HepG2 (cell line): ENCODE measurements around the gene FAM229A. TPM values are rescaled to one million over a fixed set of nuclear protein-coding genes. Genes with fewer than 3 reads are reported as not detected.
A peak's percentile ranks its signal among the peaks of the same experiment; 100 is the strongest.

Experiments
- ARNT2 ChIP-seq: sonication (generic); formaldehyde crosslinking; IDR thresholded peaks from 2 replicates; pipeline ENCODE4 v1.8.0; 2022; ENCODE audit warnings: mild to moderate bottlenecking, low read depth, missing genetic modification reagents, moderate library complexity
- CENPX ChIP-seq: sonication (generic); formaldehyde crosslinking; IDR thresholded peaks from 2 replicates; pipeline ENCODE4 v1.9.0; 2021; ENCODE audit warnings: mild to moderate bottlenecking, missing genetic modification reagents, moderate library complexity
- FOXP1 ChIP-seq, 2 experiments: fragments of 450-650 bp in 1 of 2; IDR thresholded peaks; 2 replicates each; pipeline ENCODE4 v1.6.1; 2017 to 2018; ENCODE audit warnings: antibody characterized with exemption in 1 of 2
- HMGXB3 ChIP-seq: sonication (generic); formaldehyde crosslinking; IDR thresholded peaks from 2 replicates; pipeline ENCODE4 v1.4.0; 2020; ENCODE audit warnings: missing genetic modification reagents, borderline replicate concordance
- HOXA3 ChIP-seq: sonication (generic); formaldehyde crosslinking; IDR thresholded peaks from 2 replicates; pipeline ENCODE4 v1.5.0; 2020; ENCODE audit warnings: missing genetic modification reagents
- HOXA7 ChIP-seq: sonication (generic); formaldehyde crosslinking; IDR thresholded peaks from 2 replicates; pipeline ENCODE4 v1.8.1; 2022; ENCODE audit warnings: mild to moderate bottlenecking, missing genetic modification reagents, moderate library complexity
- IRF2 ChIP-seq: IDR thresholded peaks from 2 replicates; pipeline ENCODE4 v1.6.1; 2018; ENCODE audit warnings: missing genetic modification reagents, missing compliant biosample characterization
- PHF5A ChIP-seq: IDR thresholded peaks from one replicate; pipeline ENCODE4 v1.6.1; 2018; ENCODE audit warnings: low read depth, missing genetic modification reagents; ENCODE audit not compliant: unreplicated experiment
- RXRB ChIP-seq: IDR thresholded peaks from 2 replicates; pipeline ENCODE4 v1.6.1; 2016; ENCODE audit warnings: borderline replicate concordance, missing genetic modification reagents, missing compliant biosample characterization
- U2AF2 ChIP-seq: fragments of 200-400 bp; formaldehyde crosslinking; IDR thresholded peaks from 2 replicates; pipeline ENCODE4 v1.6.1; 2017; ENCODE audit warnings: low read depth, mild to moderate bottlenecking, low read length
- ZMYM3 ChIP-seq: sonication (generic); formaldehyde crosslinking; IDR thresholded peaks from 2 replicates; pipeline ENCODE4 v1.5.1; 2020; ENCODE audit warnings: mild to moderate bottlenecking, missing genetic modification reagents
- ZNF687 ChIP-seq: sonication (generic); formaldehyde crosslinking; IDR thresholded peaks from 2 replicates; pipeline ENCODE4 v1.5.1; 2020; ENCODE audit warnings: mild to moderate bottlenecking, missing genetic modification reagents, moderate library complexity
- ZNF710 ChIP-seq: sonication (generic); formaldehyde crosslinking; IDR thresholded peaks from 2 replicates; pipeline ENCODE4 v1.5.0; 2020; ENCODE audit warnings: mild to moderate bottlenecking, missing genetic modification reagents, borderline replicate concordance
- ZSCAN20 ChIP-seq: sonication (generic); formaldehyde crosslinking; IDR thresholded peaks from 2 replicates; pipeline ENCODE4 v1.4.0; 2020; ENCODE audit warnings: missing genetic modification reagents, mild to moderate bottlenecking, borderline replicate concordance
- ZSCAN31 ChIP-seq: sonication (generic); formaldehyde crosslinking; IDR thresholded peaks from 2 replicates; pipeline ENCODE4 v1.5.0; 2020; ENCODE audit warnings: low read depth, mild to moderate bottlenecking, missing genetic modification reagents
- polyA plus RNA-seq, 8 experiments: library from polyadenylated mRNA; depleted of rRNA in 3 of 8; stranded (reverse) in 7 of 8; unstranded in 1 of 8; fragments of >200 nt; fragmentation: Illumina TruSeq in 4 of 8; extraction: Trizol in 4 of 8; gene quantifications; 2 replicates each; pipeline versions ENCODE4 v1.2.1 to v1.2.3, GENCODE V29; 2011 to 2016; ENCODE audit warnings: low read depth in 4 of 8, missing spikeins in 1 of 8, mixed read lengths in 1 of 8; ENCODE audit not compliant: insufficient read depth in 1 of 8
- total RNA-seq, 5 experiments: library from RNA; depleted of rRNA; stranded (reverse); fragments of >200 nt; fragmentation: Illumina TruSeq; extraction: Trizol; gene quantifications; 2 replicates each; pipeline ENCODE4 v1.2.3, GENCODE V29; 2016; ENCODE audit warnings: low read depth in 1 of 5

Gene FAM229A
- total and polyA plus RNA-seq, 2 of the 13 experiments (the other 11 are each of a cell fraction or from before 2014, with no cell fraction given): 3.2 to 17.6 TPM

- TF ChIP-seq HMGXB3 (CRISPR knock-in tag) (no peak), ARNT2 (no peak), CENPX (CRISPR knock-in tag) (no peak), ZMYM3 (CRISPR knock-in tag) (peak; percentile 57; the same call in 1 of the 2 replicates), U2AF2 (no peak), HOXA7 (no peak), RXRB (CRISPR knock-in tag) (peak; percentile 12; the same call in 1 of the 2 replicates), ZNF710 (CRISPR knock-in tag) (peak; percentile 52; the same call in 1 of the 2 replicates), ZSCAN20 (CRISPR knock-in tag) (no peak), PHF5A (CRISPR knock-in tag) (no peak), HOXA3 (CRISPR knock-in tag) (peak; percentile 27; the same call in 1 of the 2 replicates), IRF2 (CRISPR knock-in tag) (0 out of 2 replicates have a peak, but pooled peaks have one; percentile 20), ZNF687 (CRISPR knock-in tag) (peak; percentile 57), ZSCAN31 (CRISPR knock-in tag) (no peak), FOXP1 (IDR thresholded peaks at IDR 0.05) (no peak), FOXP1 (CRISPR knock-in tag; IDR thresholded peaks at IDR 0.05) (peak; percentile 38; the same call in 1 of the 2 replicates)
Measured at GRCh38 chr1:32337855-32338636, 24.2 kb downstream of the FAM229A start (continued).
